Adrenal gland (tissue), 5 donors: ENCODE results near the gene ARPC4.

Source experiments
- POLR2A ChIP-seq, 2 donors: fragments of 450-650 bp; IDR thresholded peaks; one replicate each; pipeline ENCODE4 v1.6.1; 2017; ENCODE audit warnings: antibody characterized with exemption in 2 of 2, mild to moderate bottlenecking in 2 of 2, moderate library complexity in 1 of 2
- TF ChIP-seq, protein P1 (sequence below), 6 experiments: fragments of 450-650 bp in 4 of 6; fragments of 200-600 bp in 2 of 6; sonication (generic) in 1 of 6; IDR thresholded peaks; 1 replicate in 5 of 6; 2 replicates in 1 of 6; pipeline versions ENCODE4 v1.5.1 to v1.8.0; 2016 to 2021; ENCODE audit warnings: antibody characterized with exemption in 6 of 6, mild to moderate bottlenecking in 2 of 6, moderate library complexity in 1 of 6
- donor health status: DM: no; HTN: no; CAD: no.

DNA sequence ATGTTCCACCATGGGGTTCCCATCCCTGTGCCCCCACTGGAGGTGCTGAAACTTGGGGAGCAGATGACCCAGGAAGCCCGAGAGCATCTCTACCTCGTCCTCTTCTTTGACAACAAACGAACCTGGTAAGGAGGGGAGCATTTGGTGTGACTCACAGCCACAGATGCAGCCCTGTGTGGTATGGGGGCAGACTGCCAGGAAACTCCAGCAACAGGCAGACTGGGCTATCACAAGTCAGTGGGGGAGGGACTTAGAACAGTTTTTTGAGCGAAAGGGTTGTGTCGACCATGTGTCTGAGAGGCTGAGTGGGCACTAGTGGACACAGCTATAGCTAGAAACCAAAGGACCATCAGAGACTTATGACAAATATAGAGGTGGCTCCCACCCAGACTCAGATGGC lies 46.6 kb upstream of the ARPC4 start:
- TF ChIP-seq, protein P1, sequence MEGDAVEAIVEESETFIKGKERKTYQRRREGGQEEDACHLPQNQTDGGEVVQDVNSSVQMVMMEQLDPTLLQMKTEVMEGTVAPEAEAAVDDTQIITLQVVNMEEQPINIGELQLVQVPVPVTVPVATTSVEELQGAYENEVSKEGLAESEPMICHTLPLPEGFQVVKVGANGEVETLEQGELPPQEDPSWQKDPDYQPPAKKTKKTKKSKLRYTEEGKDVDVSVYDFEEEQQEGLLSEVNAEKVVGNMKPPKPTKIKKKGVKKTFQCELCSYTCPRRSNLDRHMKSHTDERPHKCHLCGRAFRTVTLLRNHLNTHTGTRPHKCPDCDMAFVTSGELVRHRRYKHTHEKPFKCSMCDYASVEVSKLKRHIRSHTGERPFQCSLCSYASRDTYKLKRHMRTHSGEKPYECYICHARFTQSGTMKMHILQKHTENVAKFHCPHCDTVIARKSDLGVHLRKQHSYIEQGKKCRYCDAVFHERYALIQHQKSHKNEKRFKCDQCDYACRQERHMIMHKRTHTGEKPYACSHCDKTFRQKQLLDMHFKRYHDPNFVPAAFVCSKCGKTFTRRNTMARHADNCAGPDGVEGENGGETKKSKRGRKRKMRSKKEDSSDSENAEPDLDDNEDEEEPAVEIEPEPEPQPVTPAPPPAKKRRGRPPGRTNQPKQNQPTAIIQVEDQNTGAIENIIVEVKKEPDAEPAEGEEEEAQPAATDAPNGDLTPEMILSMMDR (IDR thresholded peaks at IDR 0.05) = no peak
- no peak for TF ChIP-seq POLR2A (IDR thresholded peaks at IDR 0.05)
